Heart left ventricle (tissue), 13 donors: ENCODE measurements around the gene SMCR8.

Experiments
- CTCF ChIP-seq, 12 donors: fragments of 200-600 bp; sonication (generic) in 4 of 12; IDR thresholded peaks; one replicate each; pipeline versions ENCODE4 v1.5.0 to v1.8.0; 2018 to 2022; ENCODE audit warnings: antibody characterized with exemption in 12 of 12, mild to moderate bottlenecking in 5 of 12
- POLR2A ChIP-seq, 2 donors: fragments of 450-650 bp; IDR thresholded peaks; one replicate each; pipeline ENCODE4 v1.6.1; 2017; ENCODE audit warnings: antibody characterized with exemption in 2 of 2, mild to moderate bottlenecking in 2 of 2, moderate library complexity in 2 of 2
- donor health status: ischemic (EF 13 %, LVEDD 7.1; RV severe dilation, severe dysfunction).
- donor health status: DM: no; HTN: yes; CAD: no.
- donor health status: DM: no; HTN: no; CAD: no.
- donor health status: ischemic (EF 25% LVEDD 6.9; RV normal size, moderate dysfunction).
- donor health status: ischemic (EF 25% LVEDD 5.7; RV mildly dilated, moderate dysfunction).
- donor health status: ischemic (EF 35%, LVEDD 5.7; RV mildly dilated, moderate dysfunction).
- donor health status: nonischemic (EF 11% LVEDD 7.7; RV severe dilation, severe dysfunction).
- donor health status: DM: yes; HTN: yes; CAD: no.
- donor health status: PGD.
- donor health status: ischemic (EF 29% LVEDD 5.4; RV normal size, mild dysfunction).
- donor health status: nonischemic (EF 23%, LVEDD 6.1; RV moderate dilation, normal function).

- TF ChIP-seq CTCF (IDR thresholded peaks at IDR 0.05) (no peak), POLR2A (IDR thresholded peaks at IDR 0.05) (no peak)
Measured at GRCh38 chr17:18323007-18323406, 7.9 kb downstream of the SMCR8 start.
